H9 (cell line): ENCODE data around the gene RAB27A. TPM values are rescaled to one million over a fixed set of nuclear protein-coding genes. Genes with fewer than 3 reads are reported as not detected.

ENCODE experiments used
- DNase-seq: peaks from one replicate; pipeline ENCODE4 v3.0.0-alpha.2; 2017
- H2AFZ ChIP-seq: one replicate; pipeline ENCODE4 v1.6.1; 2013; ENCODE audit warnings: mild to moderate bottlenecking, low read length, control low read depth, moderate library complexity
- H2AK5ac ChIP-seq: 2 replicates; pipeline ENCODE4 v1.6.1; 2013; ENCODE audit warnings: low read length, control low read depth, mixed read lengths; ENCODE audit not compliant: insufficient read length
- H2BK120ac ChIP-seq: one replicate; pipeline ENCODE4 v1.6.1; 2013; ENCODE audit warnings: low read depth, mild to moderate bottlenecking, low read length, control low read depth, inconsistent platforms; ENCODE audit not compliant: poor library complexity, severe bottlenecking
- H2BK12ac ChIP-seq: 2 replicates; pipeline ENCODE4 v1.6.1; 2013; ENCODE audit warnings: low read length, control low read depth, mixed read lengths, low read depth; ENCODE audit not compliant: insufficient read length
- H2BK15ac ChIP-seq: 2 replicates; pipeline ENCODE4 v1.6.1; 2013; ENCODE audit warnings: low read depth, low read length, control low read depth
- H2BK20ac ChIP-seq: one replicate; pipeline ENCODE4 v1.6.1; 2013; ENCODE audit warnings: low read depth, mild to moderate bottlenecking, low read length, control low read depth, inconsistent platforms; ENCODE audit not compliant: poor library complexity, severe bottlenecking
- H2BK5ac ChIP-seq: 2 replicates; pipeline ENCODE4 v1.6.1; 2013; ENCODE audit warnings: low read length, control low read depth, mixed read lengths; ENCODE audit not compliant: insufficient read length
- H3K14ac ChIP-seq: 2 replicates; pipeline ENCODE4 v1.6.1; 2013; ENCODE audit warnings: low read length, control low read depth; ENCODE audit not compliant: insufficient read depth
- H3K18ac ChIP-seq: 2 replicates; pipeline ENCODE4 v1.6.1; 2013; ENCODE audit warnings: low read depth, mild to moderate bottlenecking, mixed read lengths, low read length, control low read depth; ENCODE audit not compliant: insufficient read length
- H3K23ac ChIP-seq: 2 replicates; pipeline ENCODE4 v1.6.1; 2013; ENCODE audit warnings: low read length, control low read depth, mixed read lengths, low read depth; ENCODE audit not compliant: insufficient read length
- H3K23me2 ChIP-seq: 2 replicates; pipeline ENCODE4 v1.6.1; 2013; ENCODE audit warnings: low read depth, mild to moderate bottlenecking, mixed read lengths, low read length, control low read depth; ENCODE audit not compliant: insufficient read length, poor library complexity, severe bottlenecking
- H3K27ac ChIP-seq: 2 replicates; pipeline ENCODE4 v1.5.1; 2013; ENCODE audit warnings: low read length, control low read depth, mixed read lengths, low read depth; ENCODE audit not compliant: insufficient read length
- H3K27me3 ChIP-seq: 2 replicates; pipeline ENCODE4 v1.6.1; 2013; ENCODE audit warnings: low read length, control low read depth, inconsistent platforms; ENCODE audit not compliant: insufficient read depth
- H3K4ac ChIP-seq: 2 replicates; pipeline ENCODE4 v1.6.1; 2013; ENCODE audit warnings: low read depth, mild to moderate bottlenecking, control low read depth, inconsistent platforms, low read length, moderate library complexity
- H3K4me1 ChIP-seq: 2 replicates; pipeline ENCODE4 v1.6.1; 2013; ENCODE audit warnings: low read length, control low read depth, inconsistent platforms; ENCODE audit not compliant: insufficient read depth
- H3K4me2 ChIP-seq: 2 replicates; pipeline ENCODE4 v1.6.1; 2013; ENCODE audit warnings: low read length, control low read depth, mixed read lengths; ENCODE audit not compliant: insufficient read length, insufficient read depth
- H3K56ac ChIP-seq: 2 replicates; pipeline ENCODE4 v1.6.1; 2013; ENCODE audit warnings: low read depth, mild to moderate bottlenecking, mixed read lengths, low read length, control low read depth; ENCODE audit not compliant: insufficient read length
- H3K79me1 ChIP-seq: 2 replicates; pipeline ENCODE4 v1.6.1; 2013; ENCODE audit warnings: low read depth, mild to moderate bottlenecking, moderate library complexity, low read length, control low read depth, inconsistent platforms; ENCODE audit not compliant: insufficient read depth, poor library complexity, severe bottlenecking
- H3K79me2 ChIP-seq: 2 replicates; pipeline ENCODE4 v1.6.1; 2013; ENCODE audit warnings: low read length, control low read depth, inconsistent platforms; ENCODE audit not compliant: insufficient read depth
- H3K9ac ChIP-seq: 2 replicates; pipeline ENCODE4 v1.6.1; 2013; ENCODE audit warnings: low read length, control low read depth, mixed read lengths; ENCODE audit not compliant: insufficient read length; ENCODE audit errors: extremely low read depth
- H3K9me3 ChIP-seq: one replicate; pipeline ENCODE4 v1.6.1; 2013; ENCODE audit warnings: low read depth, low read length, inconsistent platforms; ENCODE audit not compliant: control insufficient read depth
- H3T11ph ChIP-seq: one replicate; pipeline ENCODE4 v1.6.1; 2013; ENCODE audit warnings: mild to moderate bottlenecking, low read length, control low read depth, inconsistent platforms
- H4K20me1 ChIP-seq: one replicate; pipeline ENCODE4 v1.6.1; 2013; ENCODE audit not compliant: control insufficient read depth, insufficient read length, insufficient read depth
- H4K5ac ChIP-seq: 2 replicates; pipeline ENCODE4 v1.6.1; 2013; ENCODE audit warnings: low read depth, mild to moderate bottlenecking, mixed read lengths, low read length, control low read depth; ENCODE audit not compliant: insufficient read length
- H4K8ac ChIP-seq: replicated peaks from 2 replicates; pipeline ENCODE4 v1.6.1; 2013; ENCODE audit warnings: low read length, control low read depth, mixed read lengths, low read depth; ENCODE audit not compliant: insufficient read length
- H4K91ac ChIP-seq: 2 replicates; pipeline ENCODE4 v1.6.1; 2013; ENCODE audit warnings: low read depth, mild to moderate bottlenecking, moderate library complexity, mixed read lengths, low read length, control low read depth; ENCODE audit not compliant: insufficient read length
- H3K27ac Mint-ChIP-seq, 3 experiments: 2 replicates in 2 of 3; 3 replicates in 1 of 3; pipeline ENCODE4 v1.8.0; 2020 to 2021; ENCODE audit warnings: mixed read lengths in 3 of 3, mild to moderate bottlenecking in 1 of 3, moderate library complexity in 1 of 3
- H3K27me3 Mint-ChIP-seq: 2 replicates; pipeline ENCODE4 v1.8.0; 2021; ENCODE audit warnings: low read depth, mild to moderate bottlenecking, moderate library complexity, mixed read lengths
- H3K36me3 Mint-ChIP-seq, 3 experiments: 2 replicates in 2 of 3; 3 replicates in 1 of 3; pipeline ENCODE4 v1.8.0; 2020 to 2021; ENCODE audit warnings: low read depth in 3 of 3, mixed read lengths in 3 of 3; ENCODE audit not compliant: insufficient read depth in 1 of 3
- H3K4me1 Mint-ChIP-seq, 2 experiments: 2 replicates each; pipeline ENCODE4 v1.8.0; 2020; ENCODE audit warnings: mixed read lengths in 2 of 2
- H3K4me3 Mint-ChIP-seq, 2 experiments: 2 replicates in 1 of 2; 3 replicates in 1 of 2; pipeline ENCODE4 v1.8.0; 2020 to 2021; ENCODE audit warnings: mild to moderate bottlenecking in 2 of 2, mixed read lengths in 2 of 2, moderate library complexity in 1 of 2
- H3K9me3 Mint-ChIP-seq, 2 experiments: 2 replicates in 1 of 2; 3 replicates in 1 of 2; pipeline ENCODE4 v1.8.0; 2020; ENCODE audit warnings: mild to moderate bottlenecking in 2 of 2, mixed read lengths in 2 of 2, moderate library complexity in 1 of 2
- CTCF ChIP-seq: fragments of 200-600 bp; sonication (generic); conservative IDR thresholded peaks from 3 replicates; pipeline ENCODE4 v1.8.0; 2021; ENCODE audit warnings: antibody characterized with exemption, mild to moderate bottlenecking
- WGBS: extraction: QIAGEN DNeasy Blood & Tissue Kit; methylation state at CpG from one replicate; pipeline ENCODE4 v1.1.7; 2013; ENCODE audit warnings: missing lambda C conversion rate, low lambda C conversion rate, mixed read lengths; ENCODE audit not compliant: insufficient read length; ENCODE audit errors: extremely low coverage; 5-methylcytosine and 5-hydroxymethylcytosine counted together
- total RNA-seq: library from RNA; stranded (reverse); gene quantifications from 2 replicates; pipeline ENCODE4 v1.2.1, GENCODE V29; 2021

The RAB27A gene
- total RNA-seq, 1 experiment from 2014 or later: 6.8 TPM

GRCh38 chr15:55234800-55235104 lies 54.9 kb downstream of the RAB27A start:
- no peak overlapping the region for H3K27ac Mint-ChIP-seq
- Histone ChIP-seq H3K27me3 (no peaks in the 10 kb centered on the region), H4K91ac (no peak overlapping the region), H3K18ac (no peak overlapping the region), H3K4me1 (no peaks in the 10 kb centered on the region), H2BK120ac (no peak overlapping the region), H3K14ac (no peak overlapping the region), H4K20me1 (no peaks in the 10 kb centered on the region), H2AK5ac (no peak overlapping the region), H2BK5ac (no peak overlapping the region), H3T11ph (no peak overlapping the region), H3K79me2 (no peaks in the 10 kb centered on the region), H3K56ac (no peak overlapping the region), H3K23ac (no peak overlapping the region), H3K23me2 (no peaks in the 10 kb centered on the region), H2AFZ (no peak overlapping the region), H3K4me2 (no peak overlapping the region), H3K27ac (no peak overlapping the region), H3K9me3 (no peaks in the 10 kb centered on the region), H3K4ac (no peak overlapping the region), H2BK15ac (no peak overlapping the region), H3K9ac (no peak overlapping the region), H3K79me1 (no peaks in the 10 kb centered on the region), H4K8ac (no peak overlapping the region), H2BK12ac (no peak overlapping the region), H4K5ac (no peak overlapping the region), H2BK20ac (no peak overlapping the region)
- no CpG with 5 or more reads among the region's 1 CpG for WGBS
- H3K9me3 Mint-ChIP-seq: no peaks in the 10 kb centered on the region
- H3K36me3 Mint-ChIP-seq: no peaks in the 10 kb centered on the region
- no peaks in the 10 kb centered on the region for H3K27me3 Mint-ChIP-seq
- no peak for TF ChIP-seq CTCF
- H3K4me1 Mint-ChIP-seq: peaks cover 0 to 3% of the 10 kb centered on the region in 2 experiments; a peak in 1 of 4 replicates
- no peak overlapping the region for H3K4me3 Mint-ChIP-seq
- no peak for DNase-seq
